Measurements from ENCODE around the gene DLK1.

Gene DLK1

GRCh38 chr14:100765991-100766390 lies 39.3 kb downstream of the DLK1 start:
- no peak for DNase-seq

DNA sequence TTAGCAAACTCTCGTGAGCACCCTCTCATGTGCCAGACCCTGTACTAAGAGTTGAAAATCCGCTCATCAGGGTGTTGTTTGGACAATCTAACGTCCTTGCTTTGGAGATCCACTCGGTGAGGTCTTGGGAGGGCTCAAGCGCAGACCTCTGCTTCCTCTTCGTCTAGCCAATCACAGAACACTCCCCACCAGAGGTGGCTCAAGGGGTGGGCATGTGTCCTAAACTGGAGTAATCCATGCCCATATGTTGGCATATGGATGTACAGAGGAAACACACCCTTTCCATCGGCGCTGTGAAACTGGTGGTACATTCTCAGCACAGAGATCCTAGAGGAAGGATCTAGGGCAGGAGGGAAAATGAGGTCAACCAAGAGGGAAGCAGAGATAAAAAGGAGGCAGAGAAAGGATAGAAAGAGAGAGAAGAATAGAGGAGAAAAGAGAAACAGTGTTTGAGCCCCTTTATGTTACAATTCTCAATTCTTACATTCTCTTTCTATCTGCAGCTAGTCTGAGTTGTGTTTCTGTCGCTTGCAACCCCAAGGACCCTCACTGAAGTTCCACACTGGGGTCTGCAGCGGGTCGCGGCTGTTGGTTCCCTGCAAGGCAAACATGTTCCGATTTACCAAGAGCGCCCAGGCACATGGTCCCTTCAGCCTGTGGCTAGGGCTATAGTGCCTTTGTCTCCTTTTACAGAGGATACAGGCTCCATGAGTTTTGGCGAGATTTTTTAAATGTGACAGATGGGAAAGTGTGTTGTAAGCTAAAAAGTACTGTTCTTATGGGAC lies 40.5 kb downstream of the DLK1 start:
- no peak for DNase-seq

- DNase-seq, result no peak
These were observed 41.3 kb downstream of the DLK1 start for GRCh38 chr14:100767788-100768536.

DNA sequence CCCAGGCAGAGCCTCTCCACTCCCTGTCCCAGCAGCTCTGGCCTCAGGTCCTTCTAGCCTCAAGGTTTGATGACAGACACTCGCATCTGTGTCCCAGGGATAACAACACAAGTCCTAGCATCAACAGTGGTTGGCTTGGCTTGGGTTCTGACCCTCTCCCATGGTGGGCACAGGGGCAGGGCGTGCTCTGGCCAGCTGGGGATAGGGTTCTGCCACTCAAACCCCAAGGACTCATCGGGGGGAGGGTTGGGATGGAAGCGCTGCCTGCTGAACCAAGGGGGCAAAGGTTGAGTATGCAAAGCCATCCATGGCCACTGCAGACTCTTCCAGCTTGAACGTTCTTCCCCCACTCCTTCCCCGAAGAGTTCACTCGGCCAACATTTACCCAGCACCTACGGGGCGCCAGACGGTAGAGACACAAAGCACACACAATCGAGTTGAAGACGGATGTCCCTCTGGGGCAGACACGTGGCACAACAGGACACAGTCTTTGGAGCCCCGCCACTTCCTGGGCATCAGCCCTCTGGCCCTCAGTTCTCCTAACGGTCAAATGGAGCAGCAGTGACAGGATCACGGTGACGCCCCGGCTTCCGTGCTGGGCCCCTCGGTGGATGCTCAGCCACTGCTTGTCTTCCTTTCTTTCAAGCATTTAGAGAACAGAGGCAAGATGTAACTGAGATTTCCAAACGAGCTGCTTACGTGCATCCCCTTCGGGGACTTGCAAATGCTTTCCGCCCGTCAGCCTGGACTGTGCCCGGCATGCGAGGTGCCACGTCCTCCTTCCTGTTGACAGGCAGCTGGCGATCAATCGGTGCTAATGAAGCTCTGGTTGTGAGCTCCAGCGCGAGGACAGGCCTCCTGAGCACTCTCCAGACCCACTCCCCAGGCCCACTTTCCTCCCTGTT lies 42.6 kb downstream of the DLK1 start:
- no peak for DNase-seq

DNA sequence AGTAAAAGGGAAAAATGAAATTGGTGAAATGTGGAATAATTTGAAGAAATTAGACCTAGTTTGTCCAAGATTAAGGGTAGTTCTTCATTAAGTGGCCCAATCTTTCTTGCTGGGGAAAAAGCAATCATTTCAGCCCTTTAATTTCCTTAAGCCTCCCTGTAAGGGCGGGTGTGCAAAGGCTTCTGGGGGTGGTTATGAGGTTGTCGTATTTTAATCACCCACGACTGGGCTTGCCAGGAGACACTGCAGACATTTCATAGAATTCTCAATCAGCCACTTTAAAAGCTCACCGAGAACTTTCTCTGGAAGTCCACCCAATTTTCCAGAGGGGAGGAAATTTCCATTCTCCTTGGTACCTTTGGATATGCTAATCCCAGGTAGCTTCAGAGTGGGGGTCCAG lies 43.4 kb downstream of the DLK1 start:
- no peak for DNase-seq

DNA sequence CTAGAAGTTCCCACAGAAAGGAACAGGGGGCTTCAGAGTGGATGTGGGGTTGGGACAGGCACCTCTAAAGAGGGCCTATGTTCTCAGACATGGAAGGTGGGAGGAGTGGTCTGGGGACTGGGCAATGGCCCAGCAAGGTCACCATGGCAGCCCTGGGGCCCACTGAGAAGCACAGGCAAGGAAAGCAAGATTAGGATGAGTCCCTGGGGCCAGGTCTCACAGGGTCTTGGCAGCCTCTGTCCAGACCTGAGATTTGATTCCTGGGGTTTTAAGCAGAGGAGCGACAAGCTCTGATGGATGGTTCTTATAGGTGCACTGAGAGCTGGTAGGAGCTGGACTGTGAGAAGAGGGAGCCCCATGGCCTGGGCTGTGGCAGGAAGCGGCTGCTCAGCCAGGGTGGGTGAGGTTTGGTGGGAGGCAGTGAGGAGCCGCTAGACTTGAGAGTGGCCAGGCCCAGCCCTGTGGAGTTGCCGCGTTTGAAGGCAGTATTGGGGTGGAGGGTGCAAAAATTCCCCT lies 44.0 kb downstream of the DLK1 start:
- DNase-seq, result no peak

GRCh38 chr14:100771121-100771800 lies 44.6 kb downstream of the DLK1 start:
- DNase-seq, result no peak

GRCh38 chr14:100772607-100773165 lies 46.0 kb downstream of the DLK1 start:
- no peak for DNase-seq

DNA sequence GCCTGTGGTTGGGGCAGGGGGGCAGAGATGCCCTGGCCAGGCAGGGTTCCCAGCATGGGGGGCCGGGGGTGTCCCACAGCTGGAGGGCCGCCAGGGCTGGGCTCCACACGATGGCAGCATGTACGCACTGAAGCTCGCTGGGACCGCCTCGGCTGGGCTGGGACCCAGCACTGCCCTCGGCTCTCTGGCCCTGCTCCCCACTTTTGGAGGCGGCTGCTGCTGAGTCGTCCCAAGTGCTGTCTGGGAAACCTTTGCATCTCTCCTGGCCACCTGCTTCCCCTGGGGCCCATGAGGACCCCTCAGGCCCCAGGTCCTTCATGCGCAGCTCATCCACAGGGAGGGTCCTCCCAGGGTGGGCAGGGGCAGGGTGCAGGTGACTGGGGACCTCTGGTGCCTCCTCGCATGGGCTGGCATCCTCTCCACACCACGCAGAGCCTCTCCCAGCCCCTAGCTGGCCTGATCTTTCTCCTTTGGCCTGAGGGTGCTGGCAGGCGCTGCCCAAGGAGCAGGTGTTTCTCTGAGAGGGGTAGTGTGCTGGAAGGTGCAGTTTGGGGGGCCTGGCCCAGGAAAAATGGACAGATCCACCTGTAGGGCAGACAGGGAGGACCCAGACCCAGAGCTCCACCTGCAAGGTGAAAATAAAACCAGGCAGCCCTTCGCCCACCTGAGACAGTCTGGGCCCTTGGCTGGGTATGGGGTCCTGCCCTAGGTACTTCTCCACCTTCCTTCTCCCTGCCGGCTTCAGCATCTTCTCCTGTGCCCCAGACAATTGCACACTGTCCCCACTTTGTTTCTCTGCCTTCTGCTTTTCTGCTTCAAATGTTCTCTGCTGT lies 46.9 kb downstream of the DLK1 start:
- DNase-seq, result no peak

- no peak for DNase-seq
These were observed 47.5 kb downstream of the DLK1 start for GRCh38 chr14:100774164-100774537.

- DNase-seq, result no peak
These were observed 48.7 kb downstream of the DLK1 start for GRCh38 chr14:100775351-100775830.

- DNase-seq, result no peak
These were observed 49.3 kb downstream of the DLK1 start for GRCh38 chr14:100775831-100776591.

- no peak for DNase-seq
These were observed 50.1 kb downstream of the DLK1 start for GRCh38 chr14:100776681-100777365.

DNA sequence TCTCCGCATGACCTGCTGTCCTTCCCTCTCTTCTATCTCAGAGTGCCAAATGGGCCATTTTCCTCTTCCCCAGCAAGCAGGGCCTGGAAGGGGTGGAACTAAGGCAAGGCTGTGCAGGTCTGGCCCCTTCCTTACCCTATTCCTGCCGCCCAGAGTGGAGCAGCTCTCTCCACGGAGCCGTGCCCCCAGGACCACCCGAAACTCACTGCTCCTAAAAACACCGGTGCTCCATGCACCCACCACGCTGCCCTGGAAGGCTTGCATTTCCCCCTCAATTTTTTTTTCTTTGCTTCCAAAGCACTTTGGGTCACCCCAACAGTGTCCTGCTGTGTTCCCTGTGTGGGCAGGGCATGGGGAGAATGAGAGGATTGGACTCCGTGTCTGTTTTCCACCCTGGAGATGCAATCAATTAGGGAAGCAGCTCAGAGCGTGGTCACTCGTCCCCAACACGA lies 50.7 kb downstream of the DLK1 start:
- DNase-seq, result no peak

GRCh38 chr14:100777818-100778525 lies 51.3 kb downstream of the DLK1 start:
- DNase-seq, result no peak

- DNase-seq, result no peak
These were observed 51.8 kb downstream of the DLK1 start for GRCh38 chr14:100778526-100778882.

DNA sequence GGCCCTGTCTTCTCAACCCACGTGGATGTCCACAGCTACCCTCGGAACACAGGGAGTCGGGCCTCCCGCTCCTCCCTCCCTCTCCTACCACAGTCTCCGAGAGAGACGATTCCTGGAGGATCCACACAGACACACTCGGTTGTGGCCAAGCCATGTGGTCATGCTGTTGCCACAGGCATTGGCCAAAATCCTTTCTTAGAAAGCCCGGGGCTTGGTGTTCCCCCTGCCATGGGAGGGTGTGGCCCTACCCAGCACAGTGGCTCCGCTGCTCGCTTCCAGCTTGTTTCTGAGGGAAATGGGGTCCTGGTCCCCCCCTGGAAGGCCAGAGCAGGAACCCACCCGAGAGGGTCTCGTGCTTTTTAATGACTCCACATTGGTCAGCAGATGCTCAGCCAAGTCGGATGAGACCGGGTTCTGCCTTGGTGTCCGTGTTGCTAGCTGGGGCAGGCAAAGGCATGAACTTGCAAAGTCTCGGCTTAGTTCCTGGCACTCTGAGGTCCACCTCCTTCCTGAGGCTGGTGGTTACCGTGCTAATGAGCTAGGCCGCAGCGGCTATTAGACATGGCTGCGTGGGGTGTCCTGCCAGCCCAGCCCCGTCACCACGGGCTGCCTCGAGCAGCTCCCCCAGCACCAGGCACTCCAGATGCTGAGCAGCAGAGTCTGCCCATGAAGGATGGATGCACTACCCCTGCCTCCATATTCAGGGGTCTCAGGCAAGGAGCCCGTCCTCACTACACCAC lies 52.4 kb downstream of the DLK1 start:
- DNase-seq, result no peak

DNA sequence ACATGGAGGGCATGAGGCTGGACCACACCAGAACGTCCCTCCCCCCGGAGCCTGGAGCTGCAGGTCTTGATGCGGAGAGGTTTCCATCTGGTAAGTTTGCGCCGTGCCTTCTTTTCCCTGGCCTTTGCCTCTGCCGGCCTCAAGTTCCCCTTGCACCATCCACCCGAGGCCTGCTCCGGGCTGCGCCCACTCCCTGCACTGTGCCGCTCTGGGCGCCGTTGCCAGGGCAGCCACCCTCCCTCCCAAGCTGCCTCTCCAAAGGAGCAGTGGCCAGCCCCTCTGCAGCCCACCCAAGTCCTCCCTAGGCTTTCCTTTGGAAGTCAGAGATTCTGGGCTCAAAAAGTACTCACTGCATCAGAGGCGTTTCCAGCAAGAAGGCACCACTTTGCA lies 53.0 kb downstream of the DLK1 start:
- DNase-seq, result no peak
